Ishikawa (cell line): ENCODE data around the gene SMYD3.

Source experiments
- CEBPB ChIP-seq: IDR thresholded peaks from 2 replicates; pipeline ENCODE4 v1.6.1; 2012
- CREB1 ChIP-seq: IDR thresholded peaks from 2 replicates; pipeline ENCODE4 v1.6.1; 2012; ENCODE audit warnings: low read depth
- EGR1 ChIP-seq: IDR thresholded peaks from 2 replicates; pipeline ENCODE4 v1.6.1; 2012
- EP300 ChIP-seq: IDR thresholded peaks from 2 replicates; pipeline ENCODE4 v1.6.1; 2012; ENCODE audit warnings: borderline replicate concordance
- FOXM1 ChIP-seq: IDR thresholded peaks from 2 replicates; pipeline ENCODE4 v1.6.1; 2012; ENCODE audit warnings: low read depth, borderline replicate concordance
- NFIC ChIP-seq: IDR thresholded peaks from 2 replicates; pipeline ENCODE4 v1.6.1; 2012
- RAD21 ChIP-seq: IDR thresholded peaks from 2 replicates; pipeline ENCODE4 v1.6.1; 2012; ENCODE audit warnings: low read depth
- TAF1 ChIP-seq: IDR thresholded peaks from 2 replicates; pipeline ENCODE4 v1.6.1; 2012; ENCODE audit warnings: low read depth, mild to moderate bottlenecking
- TCF12 ChIP-seq: IDR thresholded peaks from 2 replicates; pipeline ENCODE4 v1.6.1; 2012; ENCODE audit warnings: low read depth
- TEAD4 ChIP-seq: IDR thresholded peaks from 2 replicates; pipeline ENCODE4 v1.6.1; 2012
- YY1 ChIP-seq: IDR thresholded peaks from 2 replicates; pipeline ENCODE4 v1.6.1; 2012; ENCODE audit warnings: low read depth
- ZBTB7A ChIP-seq: IDR thresholded peaks from 2 replicates; pipeline ENCODE4 v1.6.1; 2012; ENCODE audit warnings: low read depth
- TF ChIP-seq, protein P1 (sequence below): IDR thresholded peaks from 2 replicates; pipeline ENCODE4 v1.6.1; 2012
- TF ChIP-seq, protein P2 (sequence below): IDR thresholded peaks from 2 replicates; pipeline ENCODE4 v1.6.1; 2012
- TF ChIP-seq, protein P3 (sequence below): IDR thresholded peaks from 2 replicates; pipeline ENCODE4 v1.6.1; 2012; ENCODE audit warnings: low read depth, mild to moderate bottlenecking

Gene SMYD3

DNA sequence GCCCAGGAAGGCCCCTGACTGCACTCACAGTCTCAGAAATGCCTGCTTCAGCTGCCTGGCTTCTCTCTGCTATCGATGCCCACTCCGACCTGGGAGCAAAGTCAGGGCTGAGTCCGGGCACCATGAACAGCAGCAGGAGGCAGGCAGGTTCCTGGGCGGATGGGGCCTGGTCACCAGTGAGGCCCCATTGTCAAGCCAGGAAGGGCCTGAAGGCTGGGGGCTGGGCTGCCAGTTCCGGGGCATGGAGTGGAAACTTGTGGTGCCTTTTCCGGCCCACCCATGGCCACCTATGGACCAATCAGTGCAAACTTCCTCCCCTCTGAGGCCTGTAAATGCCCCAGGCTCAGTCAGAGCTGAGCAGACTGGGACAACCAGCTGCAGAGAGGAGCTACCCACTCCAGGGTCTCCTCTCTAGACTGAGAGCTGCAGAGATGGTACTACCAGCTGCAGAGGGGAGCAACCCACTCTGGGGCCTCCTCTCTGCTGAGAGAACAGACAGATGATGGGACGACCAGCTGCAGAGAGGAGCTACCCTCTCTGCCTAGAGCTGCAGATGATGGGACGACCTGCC, 286.5 kb downstream of the SMYD3 start:
- TF ChIP-seq TEAD4 (no peak), CREB1 (no peak), FOXM1 (no peak), NFIC (no peak), TAF1 (no peak)
- TF ChIP-seq, protein P1, sequence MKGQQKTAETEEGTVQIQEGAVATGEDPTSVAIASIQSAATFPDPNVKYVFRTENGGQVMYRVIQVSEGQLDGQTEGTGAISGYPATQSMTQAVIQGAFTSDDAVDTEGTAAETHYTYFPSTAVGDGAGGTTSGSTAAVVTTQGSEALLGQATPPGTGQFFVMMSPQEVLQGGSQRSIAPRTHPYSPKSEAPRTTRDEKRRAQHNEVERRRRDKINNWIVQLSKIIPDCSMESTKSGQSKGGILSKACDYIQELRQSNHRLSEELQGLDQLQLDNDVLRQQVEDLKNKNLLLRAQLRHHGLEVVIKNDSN, result no peak

DNA sequence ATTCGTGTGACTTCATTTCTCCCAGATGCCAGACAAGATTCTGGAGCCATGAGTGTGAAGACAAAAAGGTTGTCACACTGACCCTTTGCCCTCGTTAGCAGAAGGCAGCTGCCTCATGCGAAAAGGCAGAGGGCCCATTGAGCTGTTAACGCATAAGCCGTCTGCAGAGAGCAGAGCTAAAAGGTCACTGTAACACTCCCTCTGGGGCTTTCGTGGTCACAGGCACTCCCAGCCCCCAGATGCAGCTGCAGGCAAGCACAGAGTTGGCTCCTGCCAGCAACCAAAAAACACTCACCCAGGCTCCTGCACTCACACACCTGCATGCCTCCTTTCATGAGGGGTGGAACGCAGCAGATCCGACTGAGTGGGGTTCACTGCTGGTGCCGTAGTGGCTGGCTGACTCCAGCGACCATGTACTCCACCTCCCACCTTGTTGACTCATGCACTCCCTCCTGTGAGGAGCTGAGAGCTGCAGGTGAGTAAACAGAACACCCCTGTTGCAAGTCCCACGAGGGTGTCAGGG, 287.5 kb downstream of the SMYD3 start:
- TF ChIP-seq TEAD4 (no peak), EGR1 (no peak), ZBTB7A (no peak), TCF12 (peak; percentile 73)
- TF ChIP-seq, protein P1, result no peak
- TF ChIP-seq, protein P2, sequence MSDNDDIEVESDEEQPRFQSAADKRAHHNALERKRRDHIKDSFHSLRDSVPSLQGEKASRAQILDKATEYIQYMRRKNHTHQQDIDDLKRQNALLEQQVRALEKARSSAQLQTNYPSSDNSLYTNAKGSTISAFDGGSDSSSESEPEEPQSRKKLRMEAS, result 0 out of 2 replicates have a peak, but pooled peaks have one; percentile 23

DNA sequence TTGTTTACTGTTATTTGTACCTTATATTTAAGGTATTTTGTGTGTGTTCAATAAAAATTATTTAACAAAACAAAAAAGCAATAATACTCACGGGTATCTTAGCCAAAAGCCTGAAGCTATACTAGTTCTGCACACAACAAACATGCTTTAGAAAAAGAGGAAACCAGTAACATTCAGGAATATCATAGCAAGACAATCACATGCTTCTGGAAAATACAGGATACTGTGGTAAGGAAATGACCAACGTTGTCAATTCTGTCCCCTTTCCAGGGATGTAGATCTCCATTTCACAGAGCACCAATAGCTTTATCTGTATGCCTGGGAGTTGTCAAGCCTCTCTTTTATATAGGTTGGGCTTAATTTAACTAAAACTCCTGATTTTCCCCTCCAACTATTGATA, 288.4 kb downstream of the SMYD3 start:
- TF ChIP-seq, protein P3, sequence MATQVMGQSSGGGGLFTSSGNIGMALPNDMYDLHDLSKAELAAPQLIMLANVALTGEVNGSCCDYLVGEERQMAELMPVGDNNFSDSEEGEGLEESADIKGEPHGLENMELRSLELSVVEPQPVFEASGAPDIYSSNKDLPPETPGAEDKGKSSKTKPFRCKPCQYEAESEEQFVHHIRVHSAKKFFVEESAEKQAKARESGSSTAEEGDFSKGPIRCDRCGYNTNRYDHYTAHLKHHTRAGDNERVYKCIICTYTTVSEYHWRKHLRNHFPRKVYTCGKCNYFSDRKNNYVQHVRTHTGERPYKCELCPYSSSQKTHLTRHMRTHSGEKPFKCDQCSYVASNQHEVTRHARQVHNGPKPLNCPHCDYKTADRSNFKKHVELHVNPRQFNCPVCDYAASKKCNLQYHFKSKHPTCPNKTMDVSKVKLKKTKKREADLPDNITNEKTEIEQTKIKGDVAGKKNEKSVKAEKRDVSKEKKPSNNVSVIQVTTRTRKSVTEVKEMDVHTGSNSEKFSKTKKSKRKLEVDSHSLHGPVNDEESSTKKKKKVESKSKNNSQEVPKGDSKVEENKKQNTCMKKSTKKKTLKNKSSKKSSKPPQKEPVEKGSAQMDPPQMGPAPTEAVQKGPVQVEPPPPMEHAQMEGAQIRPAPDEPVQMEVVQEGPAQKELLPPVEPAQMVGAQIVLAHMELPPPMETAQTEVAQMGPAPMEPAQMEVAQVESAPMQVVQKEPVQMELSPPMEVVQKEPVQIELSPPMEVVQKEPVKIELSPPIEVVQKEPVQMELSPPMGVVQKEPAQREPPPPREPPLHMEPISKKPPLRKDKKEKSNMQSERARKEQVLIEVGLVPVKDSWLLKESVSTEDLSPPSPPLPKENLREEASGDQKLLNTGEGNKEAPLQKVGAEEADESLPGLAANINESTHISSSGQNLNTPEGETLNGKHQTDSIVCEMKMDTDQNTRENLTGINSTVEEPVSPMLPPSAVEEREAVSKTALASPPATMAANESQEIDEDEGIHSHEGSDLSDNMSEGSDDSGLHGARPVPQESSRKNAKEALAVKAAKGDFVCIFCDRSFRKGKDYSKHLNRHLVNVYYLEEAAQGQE, result no peak
- TF ChIP-seq YY1 (no peak), TEAD4 (no peak), EGR1 (no peak), ZBTB7A (no peak), EP300 (no peak)

DNA sequence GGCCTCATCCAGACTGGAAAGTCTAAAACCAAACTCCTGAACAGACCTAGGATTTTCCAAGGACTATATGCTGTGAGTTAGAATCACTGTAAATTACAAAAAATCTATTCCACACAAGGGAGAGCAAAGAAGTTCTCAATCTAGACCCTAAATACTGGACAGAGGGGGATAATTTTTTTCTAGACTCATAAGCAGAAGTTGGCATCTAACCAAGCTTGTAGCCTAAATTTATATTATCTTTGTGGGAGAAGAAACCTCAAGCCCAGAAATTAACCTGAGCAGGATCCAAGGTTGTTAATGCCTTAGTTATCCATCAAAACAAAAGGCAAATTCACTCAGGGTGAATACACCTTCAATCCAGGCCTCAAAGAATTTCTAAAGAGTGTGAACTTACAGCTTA, 290.2 kb downstream of the SMYD3 start:
- TF ChIP-seq EP300, result no peak
- no peak for TF ChIP-seq ZBTB7A
- no peak for TF ChIP-seq CEBPB
- no peak for TF ChIP-seq TAF1
- TF ChIP-seq, protein P1, result no peak
- TF ChIP-seq CREB1, result no peak
- TF ChIP-seq, protein P3, result no peak
- no peak for TF ChIP-seq TCF12

DNA sequence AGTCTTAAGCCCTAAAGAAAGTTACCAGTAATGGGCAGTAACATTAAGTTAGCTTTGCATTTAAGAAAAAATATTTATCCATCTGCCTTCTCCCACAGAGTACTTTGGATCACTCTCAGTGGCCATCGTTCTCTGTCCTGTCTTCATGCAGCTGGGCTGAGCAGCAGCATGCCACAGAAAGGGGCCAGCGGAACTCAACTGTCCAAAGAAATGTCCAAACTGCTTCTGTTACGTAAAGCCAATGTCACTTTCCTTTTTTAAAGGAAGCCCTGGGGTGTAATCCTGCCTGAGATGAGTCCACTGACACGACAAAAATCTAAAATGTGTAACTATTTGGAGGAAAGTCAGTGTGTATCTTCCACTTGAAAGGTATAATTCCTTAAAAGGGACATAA, 291.6 kb downstream of the SMYD3 start:
- TF ChIP-seq TEAD4, result no peak
- TF ChIP-seq TAF1, result no peak
- TF ChIP-seq TCF12, result no peak
- TF ChIP-seq RAD21, result no peak

DNA sequence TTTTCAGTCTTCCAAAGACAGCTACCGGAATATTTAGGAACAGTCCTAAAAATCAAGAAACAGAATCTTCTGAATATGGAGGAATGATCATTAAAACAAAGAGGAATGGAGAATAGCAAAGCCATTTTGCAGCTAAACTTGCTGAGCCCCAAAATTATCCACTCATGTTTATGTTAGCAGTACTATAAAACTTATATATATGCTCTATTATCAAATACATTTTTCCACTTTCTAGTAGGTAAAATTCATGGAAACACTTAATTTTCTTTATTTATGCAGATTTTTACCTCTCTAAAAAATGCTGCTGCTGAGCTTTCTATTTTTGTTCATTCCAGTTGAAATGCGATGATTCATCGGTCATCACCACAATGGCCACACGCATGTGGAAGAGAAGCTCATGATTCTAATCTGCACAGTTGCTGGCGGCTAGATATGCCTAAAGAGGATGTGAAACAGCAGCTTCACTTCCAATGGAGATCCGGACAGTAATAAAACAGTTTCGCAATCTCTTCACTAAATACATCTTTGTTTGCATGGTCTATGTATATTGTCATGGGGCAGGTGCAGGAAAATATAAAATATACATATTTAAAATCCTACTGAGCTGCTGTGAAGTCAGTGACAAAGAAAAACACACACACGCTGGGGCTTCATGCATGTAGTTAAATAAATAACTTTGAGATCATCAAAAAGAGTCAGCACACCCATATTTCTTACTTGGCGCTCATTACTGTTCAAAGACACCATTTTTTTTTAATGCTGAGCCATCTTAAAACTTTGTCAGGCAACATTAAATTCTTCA, 292.2 kb downstream of the SMYD3 start:
- TF ChIP-seq CEBPB (peak; percentile 44; the same call in 1 of the 2 replicates), NFIC (no peak), RAD21 (no peak), FOXM1 (no peak), TEAD4 (no peak)
- TF ChIP-seq, protein P2, result no peak
